H1 (cell line): ENCODE results near the gene CDH9. TPM values are rescaled to one million over a fixed set of nuclear protein-coding genes. Genes with fewer than 3 reads are reported as not detected.

ENCODE experiments used
- BACH1 ChIP-seq: IDR thresholded peaks from 2 replicates; pipeline ENCODE4 v1.6.1; 2012; ENCODE audit warnings: low read length, improper control_type of control experiment
- BRCA1 ChIP-seq: IDR thresholded peaks from 2 replicates; pipeline ENCODE4 v1.6.1; 2012; ENCODE audit warnings: low read depth, low read length, improper control_type of control experiment
- CHD7 ChIP-seq: fragments of 300-600 bp; sonication (generic); IDR thresholded peaks from 2 replicates; pipeline ENCODE4 v1.7.1; 2012; ENCODE audit warnings: low read length, moderate library complexity, mild to moderate bottlenecking, inconsistent platforms; ENCODE audit not compliant: insufficient replicate concordance
- GTF2F1 ChIP-seq: IDR thresholded peaks from 2 replicates; pipeline ENCODE4 v1.6.1; 2012; ENCODE audit warnings: low read depth, low read length, improper control_type of control experiment, borderline replicate concordance
- PHF8 ChIP-seq: fragments of 200-600 bp; sonication (generic); conservative IDR thresholded peaks from 2 replicates; pipeline ENCODE4 v1.7.1; 2012; ENCODE audit warnings: low read depth, mild to moderate bottlenecking, inconsistent platforms, low read length, moderate library complexity
- POLR2AphosphoS5 ChIP-seq: IDR thresholded peaks from 2 replicates; pipeline ENCODE4 v1.6.1; 2011; ENCODE audit warnings: low read depth, low read length
- SAP30 ChIP-seq: fragments of 300-600 bp; sonication (generic); IDR thresholded peaks from 2 replicates; pipeline ENCODE4 v1.7.1; 2012; ENCODE audit warnings: low read length, moderate library complexity, mild to moderate bottlenecking, inconsistent platforms; ENCODE audit not compliant: insufficient read depth, insufficient replicate concordance
- SIRT6 ChIP-seq: IDR thresholded peaks from one replicate; pipeline ENCODE4 v1.7.1; 2012; ENCODE audit warnings: low read length, inconsistent platforms
- SP4 ChIP-seq: IDR thresholded peaks from 2 replicates; pipeline ENCODE4 v1.6.1; 2012; ENCODE audit warnings: low read length, inconsistent platforms
- polyA plus RNA-seq, 7 experiments: library from polyadenylated mRNA; depleted of rRNA in 3 of 7; stranded (reverse) in 5 of 7; unstranded in 2 of 7; fragments of >200 nt in 5 of 7; fragments of 200-250 nt in 2 of 7; gene quantifications; 1 replicate in 5 of 7; 2 replicates in 1 of 7; 4 replicates in 1 of 7; pipeline versions ENCODE4 v1.2.1 to v1.2.3, GENCODE V29; 2011 to 2013; ENCODE audit warnings: missing spikeins in 2 of 7, mixed read lengths in 2 of 7
- total RNA-seq: library from RNA; stranded (reverse); fragmentation: NEBNext Ultra II Directional; extraction: Animal tissue kit (Norgen Biotek cat#: 25700); gene quantifications from 2 replicates; pipeline ENCODE4 v1.2.1, GENCODE V29; 2021
- TF ChIP-seq, protein P1 (sequence below): IDR thresholded peaks from 2 replicates; pipeline ENCODE4 v1.6.1; 2012; ENCODE audit warnings: low read length, inconsistent platforms

CDH9 gene
- total and polyA plus RNA-seq, 2 of the 8 experiments (the other 6 are each of a cell fraction or from before 2014, with no cell fraction given): 0.54 to 1.0 TPM

DNA sequence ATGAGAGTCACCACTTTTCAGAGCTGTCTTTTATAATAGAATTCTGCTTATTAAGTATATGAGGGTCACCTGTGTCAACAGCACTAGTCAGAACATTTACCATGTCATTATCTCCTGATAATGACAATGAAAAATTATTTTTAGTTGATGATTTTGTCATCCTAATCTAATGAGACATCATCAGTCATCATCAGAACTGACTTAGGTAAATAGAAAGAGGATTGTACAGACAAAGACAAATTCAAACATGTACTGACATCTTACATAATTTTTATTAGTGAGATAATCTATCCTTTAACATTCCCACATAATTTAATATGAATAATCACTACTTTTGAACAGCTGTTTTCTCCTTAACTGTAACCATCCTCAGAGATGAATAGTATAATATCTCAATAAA, 22.6 kb downstream of the CDH9 start (continued):
- TF ChIP-seq CHD7 (no peak), SP4 (no peak), SIRT6 (no peak), POLR2AphosphoS5 (no peak), PHF8 (no peak), BRCA1 (no peak), SAP30 (no peak), GTF2F1 (no peak), BACH1 (no peak)
- TF ChIP-seq, protein P1, sequence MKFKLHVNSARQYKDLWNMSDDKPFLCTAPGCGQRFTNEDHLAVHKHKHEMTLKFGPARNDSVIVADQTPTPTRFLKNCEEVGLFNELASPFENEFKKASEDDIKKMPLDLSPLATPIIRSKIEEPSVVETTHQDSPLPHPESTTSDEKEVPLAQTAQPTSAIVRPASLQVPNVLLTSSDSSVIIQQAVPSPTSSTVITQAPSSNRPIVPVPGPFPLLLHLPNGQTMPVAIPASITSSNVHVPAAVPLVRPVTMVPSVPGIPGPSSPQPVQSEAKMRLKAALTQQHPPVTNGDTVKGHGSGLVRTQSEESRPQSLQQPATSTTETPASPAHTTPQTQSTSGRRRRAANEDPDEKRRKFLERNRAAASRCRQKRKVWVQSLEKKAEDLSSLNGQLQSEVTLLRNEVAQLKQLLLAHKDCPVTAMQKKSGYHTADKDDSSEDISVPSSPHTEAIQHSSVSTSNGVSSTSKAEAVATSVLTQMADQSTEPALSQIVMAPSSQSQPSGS: no peak
- TF ChIP-seq, all 59 proteins: peak for 0
